Hypothalamus (tissue), 51 donors: Measurements from ENCODE around the gene IKZF4.
"Not testable (repeated sequence)": the region's sequence is repeated elsewhere in the genome, so short reads cannot be mapped to it uniquely, and the experiment has no call there.

Experiments used
- DNase-seq, 51 donors: peaks; one replicate each; lab custom pipeline; 2025; lab: John Stamatoyannopoulos, UW

IKZF4 gene

GRCh38 chr12:56020423-56021184 is at the start of gene IKZF4:
Gene IKZF4, plus strand, starts transcription at chr12:56021043. Its CDS starts 451 bp downstream, at chr12:56021494.
- peak in 29 of 51 donors; percentile 9 to 60 (median 24) for DNase-seq

GRCh38 chr12:55972042-55972441 is 48.8 kb upstream of the IKZF4 start:
- DNase-seq: no peak

- no peak for DNase-seq
These were observed 48.4 kb upstream of the IKZF4 start for GRCh38 chr12:55972456-55972855.

GRCh38 chr12:55972911-55973598 is 47.8 kb upstream of the IKZF4 start:
- DNase-seq: peak in 6 of 51 donors; percentile 32 to 91 (median 44)

GRCh38 chr12:55973599-55974307 is 47.1 kb upstream of the IKZF4 start, which contains the start of gene RAB5B:
Gene RAB5B, plus strand, starts transcription at chr12:55974078. Its CDS starts 12,883 bp downstream, at chr12:55986961.
- peak; percentile 79 to 100 (median 99) for DNase-seq

- peak in 3 of 51 donors; percentile 49 to 64 (median 54) for DNase-seq
These were observed 46.5 kb upstream of the IKZF4 start for GRCh38 chr12:55974308-55974730.

- DNase-seq: no peak
These were observed 42.5 kb upstream of the IKZF4 start for GRCh38 chr12:55978393-55978792.

GRCh38 chr12:55979069-55979468 is 41.8 kb upstream of the IKZF4 start:
- no peak for DNase-seq

- not testable (repeated sequence) for DNase-seq
These were observed 39.0 kb upstream of the IKZF4 start for GRCh38 chr12:55981882-55982281.

- no peak for DNase-seq
These were observed 38.4 kb upstream of the IKZF4 start for GRCh38 chr12:55982319-55982936.

- no peak for DNase-seq
These were observed 37.5 kb upstream of the IKZF4 start for GRCh38 chr12:55983232-55983842.

GRCh38 chr12:55984861-55985260 is 36.0 kb upstream of the IKZF4 start:
- no peak for DNase-seq

- no peak for DNase-seq
These were observed 35.5 kb upstream of the IKZF4 start for GRCh38 chr12:55985341-55985740.

GRCh38 chr12:55985976-55986375 is 34.9 kb upstream of the IKZF4 start:
- not testable (repeated sequence) for DNase-seq

- no peak for DNase-seq
These were observed 29.7 kb upstream of the IKZF4 start for GRCh38 chr12:55991110-55991509.

- DNase-seq: no peak
These were observed 27.5 kb upstream of the IKZF4 start for GRCh38 chr12:55993230-55993853.

GRCh38 chr12:55995366-55995765 is 25.5 kb upstream of the IKZF4 start:
- no peak for DNase-seq

GRCh38 chr12:55996201-55996714 is 24.6 kb upstream of the IKZF4 start:
- DNase-seq: peak in 27 of 51 donors; percentile 3 to 68 (median 31)

- DNase-seq: peak; percentile 36 to 99 (median 94)
These were observed 23.9 kb upstream of the IKZF4 start, which contains the start of gene SUOX for GRCh38 chr12:55996715-55997534. Gene SUOX, plus strand, starts transcription at chr12:55997276. Its CDS starts 4,946 bp downstream, at chr12:56002222.
